ENCODE results near the gene CASP10. TPM values are rescaled to one million over a fixed set of nuclear protein-coding genes. Genes with fewer than 3 reads are reported as not detected.

Gene CASP10
- total and polyA plus RNA-seq, 9 of the 15 experiments (the other 6 are each of a cell fraction or from before 2014, with no cell fraction given) = 7.1 to 20.4 (median 10.8) TPM

- no peak for TF ChIP-seq RREB1 (CRISPR knock-in tag; IDR thresholded peaks at IDR 0.05)
- TF ChIP-seq TEAD1 (CRISPR knock-in tag; IDR thresholded peaks at IDR 0.05) = no peak
- no peak for TF ChIP-seq HLTF (IDR thresholded peaks at IDR 0.05)
- TF ChIP-seq ZNF318 (IDR thresholded peaks at IDR 0.05; ENCODE audit: borderline replicate concordance in 1 of 2, low read depth in 1 of 2) = no peak
- TF ChIP-seq RNF2 (IDR thresholded peaks at IDR 0.05) = 0 out of 2 replicates have a peak, but pooled peaks have one; percentile 40
- no peak for TF ChIP-seq CEBPB (tag; IDR thresholded peaks at IDR 0.05)
- TF ChIP-seq FIP1L1 (IDR thresholded peaks at IDR 0.05; ENCODE audit: low read depth, low read length, poor library complexity, severe bottlenecking) = no peak
- no peak for TF ChIP-seq PHF8 (IDR thresholded peaks at IDR 0.05; ENCODE audit: borderline replicate concordance, low read length)
- TF ChIP-seq SLC30A9 (CRISPR knock-in tag; IDR thresholded peaks at IDR 0.05) = no peak
- no peak for TF ChIP-seq ETS2 (tag; IDR thresholded peaks at IDR 0.05; ENCODE audit: borderline replicate concordance, poor library complexity, severe bottlenecking)
- TF ChIP-seq CBFA2T3 (IDR thresholded peaks at IDR 0.05) = peak; percentile 89
- TF ChIP-seq LEF1 (IDR thresholded peaks at IDR 0.05) = peak; percentile 48
- TF ChIP-seq RCOR1 (IDR thresholded peaks at IDR 0.05; ENCODE audit: borderline replicate concordance in 1 of 2, low read depth in 2 of 2, low read length in 2 of 2) = peak in 1 of 2 experiments; percentile 91; a peak in 3 of 4 replicates
- peak; percentile 75; the same call in 1 of the 2 replicates for TF ChIP-seq NBN (IDR thresholded peaks at IDR 0.05; ENCODE audit: low read depth)
- TF ChIP-seq ZFPM2 (CRISPR knock-in tag; IDR thresholded peaks at IDR 0.05) = no peak
- no peak for TF ChIP-seq ZNF184 (CRISPR knock-in tag; IDR thresholded peaks at IDR 0.05)
Measured at GRCh38 chr2:201220102-201220570, 37.2 kb downstream of the CASP10 start (continued).

All from K562 (cell line).